ENCODE data around the gene PNRC1.
"Not testable (repeated sequence)": the region's sequence is repeated elsewhere in the genome, so short reads cannot be mapped to it uniquely, and the experiment has no call there.

PNRC1 gene

GRCh38 chr6:89037141-89037900, 43.2 kb upstream of the PNRC1 start:
- H3K4me3 ChIP-seq (ENCODE audit: low read depth, low read length), result no peak overlapping the region
- DNase-seq (ENCODE audit: low read depth, low spot score), result no peak
- no peak for TF ChIP-seq CTCF (IDR thresholded peaks at IDR 0.05; ENCODE audit: low read depth, low read length)
- in situ Hi-C loops (cut with HindIII; ENCODE audit: low sequenced_read_pairs), result no loop called here

DNA sequence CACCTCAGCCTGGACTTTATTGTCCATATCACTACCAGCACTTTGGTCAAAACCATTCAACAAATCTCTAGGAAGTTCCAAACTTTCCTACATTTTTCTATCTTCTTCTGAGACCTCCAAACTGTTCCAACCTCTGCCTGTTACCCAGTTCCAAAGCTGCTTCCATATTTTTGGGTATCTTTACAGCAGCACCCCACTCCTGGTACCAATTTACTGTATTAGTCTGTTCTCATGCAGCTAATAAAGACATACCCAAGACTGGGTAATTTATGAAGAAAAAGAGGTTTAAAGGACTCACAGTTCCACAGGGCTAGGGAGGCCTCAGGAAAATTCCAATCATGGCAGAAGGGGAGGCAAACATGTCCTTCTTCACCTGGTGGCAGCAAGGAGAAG, 42.7 kb upstream of the PNRC1 start:
- DNase-seq (ENCODE audit: low read depth, low spot score); H3K4me3 ChIP-seq (ENCODE audit: low read depth, low read length); in situ Hi-C loops (cut with HindIII; ENCODE audit: low sequenced_read_pairs): not testable (repeated sequence)

DNA sequence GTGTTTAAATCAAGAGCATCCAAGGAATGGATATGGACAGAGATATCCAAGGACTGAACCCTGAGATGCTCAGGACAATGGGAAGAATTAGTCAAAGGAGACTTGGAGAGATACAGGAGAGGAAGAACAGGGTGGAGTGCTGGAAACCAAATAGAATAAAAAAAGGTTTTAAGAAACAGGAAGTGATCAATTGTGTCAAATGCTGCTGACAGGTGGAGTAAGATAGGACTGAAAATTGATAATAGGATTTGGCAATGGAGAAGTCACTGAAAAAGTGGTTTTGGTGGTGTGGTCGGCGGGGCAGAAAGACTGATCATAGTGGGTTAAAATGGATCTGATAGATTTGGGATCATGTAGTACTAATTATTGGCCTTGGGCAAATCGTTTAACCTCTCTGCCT, 37.9 kb upstream of the PNRC1 start:
- TF ChIP-seq CTCF (IDR thresholded peaks at IDR 0.05; ENCODE audit: low read depth, low read length), result no peak
- no peak for DNase-seq (ENCODE audit: low read depth, low spot score)

DNA sequence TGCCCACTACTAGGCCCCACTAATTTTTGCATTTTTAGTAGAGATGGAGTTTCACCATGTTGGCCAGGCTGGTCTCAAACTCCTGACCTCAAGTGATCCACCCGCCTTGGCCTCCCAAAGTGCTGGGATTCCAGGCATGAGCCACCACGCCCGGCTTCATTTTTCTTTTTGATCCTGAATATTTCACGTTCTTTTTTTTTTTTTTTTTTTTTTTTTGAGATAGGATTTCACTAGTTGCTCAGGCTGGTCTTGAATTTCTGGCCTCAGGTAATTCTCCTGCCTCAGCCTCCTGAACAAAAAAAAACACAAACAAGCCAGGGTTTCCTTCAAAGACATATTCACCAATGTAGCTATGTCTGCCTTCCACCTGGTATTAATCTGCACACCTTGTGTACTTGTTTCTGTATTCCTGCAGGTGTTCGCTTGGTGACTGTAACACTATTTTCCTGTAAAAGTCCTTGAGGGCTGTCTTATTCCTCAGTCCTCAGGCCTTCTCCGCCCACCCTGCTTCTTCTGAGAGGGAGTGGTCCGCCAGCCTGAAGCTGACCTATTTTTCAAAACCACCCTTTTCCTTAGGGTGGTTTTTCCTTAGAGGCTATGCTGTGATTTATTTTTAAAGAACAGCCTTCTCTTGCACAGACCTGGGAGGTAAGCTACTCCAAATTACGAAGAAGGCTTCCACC, 36.1 kb upstream of the PNRC1 start:
- H3K4me3 ChIP-seq (ENCODE audit: low read depth, low read length), result no peak overlapping the region
- in situ Hi-C loops (cut with HindIII; ENCODE audit: low sequenced_read_pairs), result no loop called here
- DNase-seq (ENCODE audit: low read depth, low spot score), result no peak
- no peak for TF ChIP-seq CTCF (IDR thresholded peaks at IDR 0.05; ENCODE audit: low read depth, low read length)

More for the DNA sequence above, 37.9 kb upstream of the PNRC1 start:
- in situ Hi-C loops (cut with HindIII; ENCODE audit: low sequenced_read_pairs), result no loop called here
- no peak overlapping the region for H3K4me3 ChIP-seq (ENCODE audit: low read depth, low read length)

GRCh38 chr6:89045011-89045387, 35.6 kb upstream of the PNRC1 start:
- DNase-seq (ENCODE audit: low read depth, low spot score), result no peak
- H3K4me3 ChIP-seq (ENCODE audit: low read depth, low read length), result no peak overlapping the region
- in situ Hi-C loops (cut with HindIII; ENCODE audit: low sequenced_read_pairs), result no loop called here
- no peak for TF ChIP-seq CTCF (IDR thresholded peaks at IDR 0.05; ENCODE audit: low read depth, low read length)

GRCh38 chr6:89045576-89045975, 35.0 kb upstream of the PNRC1 start:
- no peak for TF ChIP-seq CTCF (IDR thresholded peaks at IDR 0.05; ENCODE audit: low read depth, low read length)
- H3K4me3 ChIP-seq (ENCODE audit: low read depth, low read length), result no peak overlapping the region
- DNase-seq (ENCODE audit: low read depth, low spot score), result no peak
- in situ Hi-C loops (cut with HindIII; ENCODE audit: low sequenced_read_pairs), result no loop called here

GRCh38 chr6:89047473-89047872, 33.1 kb upstream of the PNRC1 start:
- in situ Hi-C loops (cut with HindIII; ENCODE audit: low sequenced_read_pairs), result no loop called here
- no peak for DNase-seq (ENCODE audit: low read depth, low spot score)
- no peak for TF ChIP-seq CTCF (IDR thresholded peaks at IDR 0.05; ENCODE audit: low read depth, low read length)
- no peak overlapping the region for H3K4me3 ChIP-seq (ENCODE audit: low read depth, low read length)
